Measurements from ENCODE around the gene RARB. TPM values are rescaled to one million over a fixed set of nuclear protein-coding genes. Genes with fewer than 3 reads are reported as not detected.

The RARB gene
- not detected in 2 replicates for total RNA-seq (2016; rRNA removed; fragmentation: Illumina TruSeq; extraction: Trizol)
- total RNA-seq (2016; cell fraction: cytosol; rRNA removed; fragmentation: Illumina TruSeq; extraction: Trizol; ENCODE audit: low read depth), result not detected in 2 replicates
- total RNA-seq (2016; cell fraction: insoluble cytoplasmic fraction; rRNA removed; fragmentation: Illumina TruSeq; extraction: Trizol), result not detected in 2 replicates
- total RNA-seq (2016; cell fraction: membrane; rRNA removed; fragmentation: Illumina TruSeq; extraction: Trizol), result not detected in 2 replicates
- not detected in 2 replicates for total RNA-seq (2016; cell fraction: nucleus; rRNA removed; fragmentation: Illumina TruSeq; extraction: Trizol)
- polyA plus RNA-seq (2011; rRNA removed), result 0.16 TPM in 1 of 2 replicates, not detected in the other
- 0.04 TPM in 1 of 2 replicates, not detected in the other for polyA plus RNA-seq (2011; cell fraction: cytosol; rRNA removed)
- 0.05 TPM in 1 of 2 replicates, not detected in the other for polyA plus RNA-seq (2011; cell fraction: nucleus; rRNA removed)
- polyA plus RNA-seq (2012), result 0.07 TPM in 1 of 2 replicates, not detected in the other
- not detected in 2 replicates for polyA plus RNA-seq (2016; cell fraction: cytosol; fragmentation: Illumina TruSeq; extraction: Trizol; ENCODE audit: low read depth)
- not detected in 2 replicates for polyA plus RNA-seq (2016; cell fraction: insoluble cytoplasmic fraction; fragmentation: Illumina TruSeq; extraction: Trizol; ENCODE audit: low read depth)
- not detected in 2 replicates for polyA plus RNA-seq (2016; cell fraction: membrane; fragmentation: Illumina TruSeq; extraction: Trizol; ENCODE audit: low read depth)
- not detected in 2 replicates for polyA plus RNA-seq (2016; cell fraction: nucleus; fragmentation: Illumina TruSeq; extraction: Trizol; ENCODE audit: insufficient read depth, low read depth)
- not detected in 2 replicates for polyA minus RNA-seq (2011; rRNA and poly(A)+ RNA removed; ENCODE audit: low replicate concordance)
- not detected in 2 replicates for polyA minus RNA-seq (2011; cell fraction: cytosol; rRNA and poly(A)+ RNA removed)
- 0.26 and 0.75 TPM in 2 replicates for polyA minus RNA-seq (2011; cell fraction: nucleus; rRNA and poly(A)+ RNA removed)
- percentile 3 among the genes with signal in this experiment for Bru-seq, nascent RNA
- BruChase-seq, experiment 1, labeled RNA remaining after a 6-hour chase, result percentile 1 among the genes with signal in this experiment
- percentile 5 among the genes with signal in this experiment for BruChase-seq, experiment 2, labeled RNA remaining after a 2-hour chase
- long read RNA-seq, experiment 1, result 0 reads
- long read RNA-seq, experiment 2, result 0 reads

DNA sequence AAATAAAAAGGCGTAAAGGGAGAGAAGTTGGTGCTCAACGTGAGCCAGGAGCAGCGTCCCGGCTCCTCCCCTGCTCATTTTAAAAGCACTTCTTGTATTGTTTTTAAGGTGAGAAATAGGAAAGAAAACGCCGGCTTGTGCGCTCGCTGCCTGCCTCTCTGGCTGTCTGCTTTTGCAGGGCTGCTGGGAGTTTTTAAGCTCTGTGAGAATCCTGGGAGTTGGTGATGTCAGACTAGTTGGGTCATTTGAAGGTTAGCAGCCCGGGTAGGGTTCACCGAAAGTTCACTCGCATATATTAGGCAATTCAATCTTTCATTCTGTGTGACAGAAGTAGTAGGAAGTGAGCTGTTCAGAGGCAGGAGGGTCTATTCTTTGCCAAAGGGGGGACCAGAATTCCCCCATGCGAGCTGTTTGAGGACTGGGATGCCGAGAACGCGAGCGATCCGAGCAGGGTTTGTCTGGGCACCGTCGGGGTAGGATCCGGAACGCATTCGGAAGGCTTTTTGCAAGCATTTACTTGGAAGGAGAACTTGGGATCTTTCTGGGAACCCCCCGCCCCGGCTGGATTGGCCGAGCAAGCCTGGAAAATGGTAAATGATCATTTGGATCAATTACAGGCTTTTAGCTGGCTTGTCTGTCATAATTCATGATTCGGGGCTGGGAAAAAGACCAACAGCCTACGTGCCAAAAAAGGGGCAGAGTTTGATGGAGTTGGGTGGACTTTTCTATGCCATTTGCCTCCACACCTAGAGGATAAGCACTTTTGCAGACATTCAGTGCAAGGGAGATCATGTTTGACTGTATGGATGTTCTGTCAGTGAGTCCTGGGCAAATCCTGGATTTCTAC, at the start of gene RARB:
Gene RARB, plus strand, starts transcription at position 322 of the 847 bp plus-strand sequence. Its CDS starts 469 bp downstream, at position 791.
- Histone ChIP-seq H4K20me1 (ENCODE audit: insufficient read depth, low read length) (no peaks in the 10 kb centered on the region), H3K4me1 (ENCODE audit: insufficient read depth, low read length) (peaks cover 55% of the 10 kb centered on the region), H3K79me2 (ENCODE audit: insufficient read depth, low read length) (no peaks in the 10 kb centered on the region), H3K27ac (ENCODE audit: extremely low read length, insufficient read depth, low read length) (no peak within 1 kb of the TSS), H3K27me3 (ENCODE audit: control insufficient read depth in 1 of 2, insufficient read depth in 2 of 2, low read length in 2 of 2) (peaks cover 0 to 32% of the 10 kb centered on the region in 2 experiments; a peak in 3 of 5 replicates), H2AFZ (ENCODE audit: low read length) (peak within 1 kb of the TSS; percentile 44), H3K36me3 (replicated peaks in 1 of 2; ENCODE audit: control insufficient read depth in 1 of 2, insufficient read depth in 2 of 2, low read length in 2 of 2) (no peaks in the 10 kb centered on the region), H3K4me3 (replicated peaks in 1 of 3; ENCODE audit: insufficient read depth in 1 of 3, low read depth in 2 of 3, low read length in 3 of 3) (peak within 1 kb of the TSS; percentile 57 to 67 (median 61)), H3K9me3 (ENCODE audit: low read length) (no peaks in the 10 kb centered on the region), H3K4me2 (ENCODE audit: low read depth, low read length) (peak within 1 kb of the TSS; percentile 66), H3K9ac (ENCODE audit: insufficient read depth, low read depth, low read length) (peak within 1 kb of the TSS; percentile 36; the same call in 1 of the 2 replicates)
- FAIRE-seq, result no peak
- peak; percentile 84 for ATAC-seq
- BruUV-seq (replicated peaks), result no TSS peak
- in situ Hi-C loops (cut with HindIII; ENCODE audit: extremely low pct_ligation_motif_present, low pct_unique_long_range_greater_than_20kb) (loop anchor here (10.0 kb wide), 1 partner anchor 157 kb away; no protein-coding TSS in a partner anchor), intact Hi-C loops (cut with micrococcal nuclease; ENCODE audit: unreplicated experiment) (no loop called here)
- peak; percentile 66 for DNase-seq (ENCODE audit: low spot score)
- ChIA-PET CTCF (ENCODE audit: low intra/inter-chr PET ratio, low total read pairs) (no interaction called here), POLR2A (no interaction called here)
- 4% methylated on average over 18 of the region's 27 CpGs for WGBS (ENCODE audit: low lambda C conversion rate)
- TF ChIP-seq RXRA (CRISPR knock-in tag; IDR thresholded peaks at IDR 0.05), result peak; percentile 95
- TF ChIP-seq ZBTB21 (CRISPR knock-in tag; IDR thresholded peaks at IDR 0.05), result peak; percentile 59
- TF ChIP-seq, protein P1, sequence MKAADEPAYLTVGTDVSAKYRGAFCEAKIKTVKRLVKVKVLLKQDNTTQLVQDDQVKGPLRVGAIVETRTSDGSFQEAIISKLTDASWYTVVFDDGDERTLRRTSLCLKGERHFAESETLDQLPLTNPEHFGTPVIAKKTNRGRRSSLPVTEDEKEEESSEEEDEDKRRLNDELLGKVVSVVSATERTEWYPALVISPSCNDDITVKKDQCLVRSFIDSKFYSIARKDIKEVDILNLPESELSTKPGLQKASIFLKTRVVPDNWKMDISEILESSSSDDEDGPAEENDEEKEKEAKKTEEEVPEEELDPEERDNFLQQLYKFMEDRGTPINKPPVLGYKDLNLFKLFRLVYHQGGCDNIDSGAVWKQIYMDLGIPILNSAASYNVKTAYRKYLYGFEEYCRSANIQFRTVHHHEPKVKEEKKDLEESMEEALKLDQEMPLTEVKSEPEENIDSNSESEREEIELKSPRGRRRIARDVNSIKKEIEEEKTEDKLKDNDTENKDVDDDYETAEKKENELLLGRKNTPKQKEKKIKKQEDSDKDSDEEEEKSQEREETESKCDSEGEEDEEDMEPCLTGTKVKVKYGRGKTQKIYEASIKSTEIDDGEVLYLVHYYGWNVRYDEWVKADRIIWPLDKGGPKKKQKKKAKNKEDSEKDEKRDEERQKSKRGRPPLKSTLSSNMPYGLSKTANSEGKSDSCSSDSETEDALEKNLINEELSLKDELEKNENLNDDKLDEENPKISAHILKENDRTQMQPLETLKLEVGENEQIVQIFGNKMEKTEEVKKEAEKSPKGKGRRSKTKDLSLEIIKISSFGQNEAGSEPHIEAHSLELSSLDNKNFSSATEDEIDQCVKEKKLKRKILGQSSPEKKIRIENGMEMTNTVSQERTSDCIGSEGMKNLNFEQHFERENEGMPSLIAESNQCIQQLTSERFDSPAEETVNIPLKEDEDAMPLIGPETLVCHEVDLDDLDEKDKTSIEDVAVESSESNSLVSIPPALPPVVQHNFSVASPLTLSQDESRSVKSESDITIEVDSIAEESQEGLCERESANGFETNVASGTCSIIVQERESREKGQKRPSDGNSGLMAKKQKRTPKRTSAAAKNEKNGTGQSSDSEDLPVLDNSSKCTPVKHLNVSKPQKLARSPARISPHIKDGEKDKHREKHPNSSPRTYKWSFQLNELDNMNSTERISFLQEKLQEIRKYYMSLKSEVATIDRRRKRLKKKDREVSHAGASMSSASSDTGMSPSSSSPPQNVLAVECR (CRISPR knock-in tag; IDR thresholded peaks at IDR 0.05; ENCODE audit: borderline replicate concordance), result no peak
- TF ChIP-seq RXRB (CRISPR knock-in tag; IDR thresholded peaks at IDR 0.05; ENCODE audit: borderline replicate concordance), result peak; percentile 79
- TF ChIP-seq ARNTL (CRISPR knock-in tag; IDR thresholded peaks at IDR 0.05), result no peak
- TF ChIP-seq ESRRA (CRISPR knock-in tag; IDR thresholded peaks at IDR 0.05; ENCODE audit: low read depth), result peak; percentile 70; the same call in 1 of the 2 replicates
- no peak for TF ChIP-seq TCF12 (IDR thresholded peaks at IDR 0.05)
- no peak for TF ChIP-seq TCF12 (CRISPR knock-in tag; IDR thresholded peaks at IDR 0.05)
- 0 out of 2 replicates have a peak, but pooled peaks have one; percentile 24 for TF ChIP-seq ATF1 (CRISPR knock-in tag; IDR thresholded peaks at IDR 0.05)
- TF ChIP-seq POLR2G (IDR thresholded peaks at IDR 0.05; ENCODE audit: low read depth, low read length), result peak; percentile 46
- TF ChIP-seq PITX1 (CRISPR knock-in tag; IDR thresholded peaks at IDR 0.05), result no peak
- peak; percentile 34; the same call in 1 of the 2 replicates for TF ChIP-seq NCOR1 (IDR thresholded peaks at IDR 0.05; ENCODE audit: borderline replicate concordance, low read length)
- TF ChIP-seq ZNF143 (CRISPR knock-in tag; IDR thresholded peaks at IDR 0.05), result peak; percentile 80
- TF ChIP-seq, protein P2, sequence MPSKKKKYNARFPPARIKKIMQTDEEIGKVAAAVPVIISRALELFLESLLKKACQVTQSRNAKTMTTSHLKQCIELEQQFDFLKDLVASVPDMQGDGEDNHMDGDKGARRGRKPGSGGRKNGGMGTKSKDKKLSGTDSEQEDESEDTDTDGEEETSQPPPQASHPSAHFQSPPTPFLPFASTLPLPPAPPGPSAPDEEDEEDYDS (CRISPR knock-in tag; IDR thresholded peaks at IDR 0.05), result peak; percentile 45; the same call in 1 of the 2 replicates
- peak; percentile 66 for TF ChIP-seq TBL1XR1 (IDR thresholded peaks at IDR 0.05; ENCODE audit: borderline replicate concordance, low read length, partially characterized antibody)

All from HepG2 (cell line).